Testis (tissue), 3 donors: ENCODE data around the gene ALDH3B2. TPM values are rescaled to one million over a fixed set of nuclear protein-coding genes. Genes with fewer than 3 reads are reported as not detected.
A peak's percentile ranks its signal among the peaks of the same experiment; 100 is the strongest.

Experiments
- DNase-seq: peaks from one replicate; pipeline ENCODE4 v3.0.0-alpha.2; 2019
- H3K27ac ChIP-seq, 2 donors: fragments of 200-600 bp; sonication (generic); one replicate each; pipeline ENCODE4 v1.5.1; 2019
- H3K27me3 ChIP-seq: fragments of 200-600 bp; sonication (generic); one replicate; pipeline ENCODE4 v1.5.1; 2019
- H3K36me3 ChIP-seq: fragments of 200-600 bp; sonication (generic); one replicate; pipeline ENCODE4 v1.5.1; 2017; ENCODE audit warnings: low read depth; ENCODE audit errors: missing control alignments
- H3K4me1 ChIP-seq: fragments of 200-600 bp; sonication (generic); one replicate; pipeline ENCODE4 v1.5.1; 2019
- H3K4me3 ChIP-seq, 2 donors: fragments of 200-600 bp; sonication (generic); one replicate each; pipeline ENCODE4 v1.5.1; 2017 to 2019
- H3K9me3 ChIP-seq: fragments of 200-600 bp; sonication (generic); one replicate; pipeline ENCODE4 v1.5.1; 2017
- CTCF ChIP-seq, 3 experiments: fragments of 450-650 bp in 2 of 3; fragments of 200-600 bp in 1 of 3; sonication (generic) in 1 of 3; IDR thresholded peaks; one replicate each; pipeline ENCODE4 v1.5.1; 2016 to 2019; ENCODE audit warnings: antibody characterized with exemption in 3 of 3, mild to moderate bottlenecking in 2 of 3, moderate library complexity in 1 of 3
- POLR2A ChIP-seq: fragments of 450-650 bp; IDR thresholded peaks from one replicate; pipeline ENCODE4 v1.6.1; 2017; ENCODE audit warnings: antibody characterized with exemption, mild to moderate bottlenecking, moderate library complexity
- WGBS, 2 donors: methylation state at CpG; one replicate each; pipeline ENCODE4 v1.1.5; 2018; 5-methylcytosine and 5-hydroxymethylcytosine counted together
- intact Hi-C: fragments of 100-400 bp; cut with DNase I; formaldehyde crosslinking; loops from one replicate; pipeline ENCODE4 v1.15.1; 2023; ENCODE audit warnings: low total_unique reads
- polyA plus RNA-seq: library from polyadenylated mRNA; stranded (reverse); fragments of 350-450 nt; fragmentation: Illumina TruSeq; extraction: RNeasy Lipid Tissue Mini Kit (QIAGEN cat#74804); gene quantifications from one replicate; pipeline ENCODE4 v1.2.3, GENCODE V29; 2014; ENCODE audit warnings: low read depth, low replicate concordance; ENCODE audit not compliant: insufficient read depth
- total RNA-seq, 2 donors: library from RNA; depleted of rRNA; stranded (reverse); fragments of >200 nt; gene quantifications; one replicate each; pipeline ENCODE4 v1.2.3, GENCODE V29; 2016

ALDH3B2 gene
- total and polyA plus RNA-seq, 3 donors from 2014 or later, result 0.19 TPM; not detected in 2

- no peaks in the 10 kb centered on the region for H3K9me3 ChIP-seq
- 82 to 86% methylated on average over 6 of the region's 6 CpGs for WGBS, 2 donors
- H3K27ac ChIP-seq, result no peak overlapping the region
- intact Hi-C loops, result no loop called here
- no peaks in the 10 kb centered on the region for H3K27me3 ChIP-seq
- H3K36me3 ChIP-seq, result no peaks in the 10 kb centered on the region
- TF ChIP-seq CTCF (IDR thresholded peaks at IDR 0.05), result no peak
- TF ChIP-seq POLR2A, result no peak
- no peak overlapping the region for H3K4me3 ChIP-seq
- no peaks in the 10 kb centered on the region for H3K4me1 ChIP-seq
- DNase-seq, result no peak
Observed at GRCh38 chr11:67698247-67698646, 23.8 kb upstream of the ALDH3B2 start.

DNA sequence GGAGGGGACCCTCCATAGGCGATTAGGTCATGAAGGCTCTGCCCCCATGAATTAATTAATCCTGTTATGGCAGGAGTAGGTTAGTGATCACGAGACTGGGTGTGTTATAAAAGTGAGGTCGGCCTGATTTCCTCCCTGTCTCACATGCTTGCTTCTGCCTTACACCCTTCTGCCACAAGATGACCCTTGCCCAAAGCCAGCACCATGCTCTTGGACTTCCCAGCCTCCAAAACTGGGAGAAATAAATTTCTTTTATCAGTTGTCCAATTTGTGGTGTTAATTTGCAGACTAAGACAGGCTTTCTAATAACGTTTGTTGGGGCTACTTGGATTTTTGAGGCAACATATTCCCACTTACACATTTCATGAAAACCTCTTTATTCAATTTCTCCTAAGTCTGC lies 23.4 kb upstream of the ALDH3B2 start:
- no peaks in the 10 kb centered on the region for H3K9me3 ChIP-seq
- TF ChIP-seq CTCF (IDR thresholded peaks at IDR 0.05) (no peak), POLR2A (no peak)
- no peaks in the 10 kb centered on the region for H3K36me3 ChIP-seq
- intact Hi-C loops, result no loop called here
- H3K27ac ChIP-seq, result no peak overlapping the region
- no peaks in the 10 kb centered on the region for H3K4me1 ChIP-seq
- no peak overlapping the region for H3K4me3 ChIP-seq
- no peaks in the 10 kb centered on the region for H3K27me3 ChIP-seq
- no peak for DNase-seq
- 85 to 88% methylated on average over 4 of the region's 4 CpGs for WGBS, 2 donors

- H3K9me3 ChIP-seq, result no peaks in the 10 kb centered on the region
- intact Hi-C loops, result no loop called here
- 92 to 100% methylated on average over 3 to 7 of the region's 7 CpGs for WGBS, 2 donors
- H3K36me3 ChIP-seq, result no peaks in the 10 kb centered on the region
- TF ChIP-seq CTCF (IDR thresholded peaks at IDR 0.05), result no peak
- TF ChIP-seq POLR2A, result no peak
- H3K4me1 ChIP-seq, result no peaks in the 10 kb centered on the region
- H3K27me3 ChIP-seq, result no peaks in the 10 kb centered on the region
- no peak overlapping the region for H3K4me3 ChIP-seq
- H3K27ac ChIP-seq, result no peak overlapping the region
- DNase-seq, result no peak
Observed at GRCh38 chr11:67696998-67697397, 22.6 kb upstream of the ALDH3B2 start.

DNA sequence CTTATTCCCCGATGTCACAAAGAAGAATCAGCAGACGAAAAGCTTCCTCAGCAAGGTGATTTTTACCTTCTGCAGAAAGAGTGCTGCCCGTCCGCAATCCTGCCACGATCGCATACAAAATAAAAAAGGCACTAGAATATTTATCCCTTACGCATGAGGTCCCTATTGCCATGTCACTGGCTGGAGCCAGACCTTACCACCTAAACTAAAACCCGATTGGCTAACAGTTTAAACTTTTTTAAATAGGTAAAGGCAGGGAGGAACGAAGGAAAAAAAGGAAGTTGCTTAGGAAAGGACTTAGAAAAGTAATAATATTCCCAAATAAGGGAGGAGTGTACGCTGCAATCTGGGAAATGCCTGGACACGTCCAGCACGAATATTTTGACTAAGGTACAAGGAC lies 21.2 kb upstream of the ALDH3B2 start:
- H3K9me3 ChIP-seq, result no peaks in the 10 kb centered on the region
- H3K27ac ChIP-seq, result no peak overlapping the region
- 57 to 74% methylated on average over 12 of the region's 12 CpGs for WGBS, 2 donors
- H3K4me3 ChIP-seq, result peak overlapping the region; percentile 18 to 34
- intact Hi-C loops, result no loop called here
- H3K27me3 ChIP-seq, result no peaks in the 10 kb centered on the region
- H3K4me1 ChIP-seq, result no peaks in the 10 kb centered on the region
- DNase-seq, result no peak
- TF ChIP-seq CTCF (IDR thresholded peaks at IDR 0.05) (no peak), POLR2A (no peak)
- no peaks in the 10 kb centered on the region for H3K36me3 ChIP-seq

DNA sequence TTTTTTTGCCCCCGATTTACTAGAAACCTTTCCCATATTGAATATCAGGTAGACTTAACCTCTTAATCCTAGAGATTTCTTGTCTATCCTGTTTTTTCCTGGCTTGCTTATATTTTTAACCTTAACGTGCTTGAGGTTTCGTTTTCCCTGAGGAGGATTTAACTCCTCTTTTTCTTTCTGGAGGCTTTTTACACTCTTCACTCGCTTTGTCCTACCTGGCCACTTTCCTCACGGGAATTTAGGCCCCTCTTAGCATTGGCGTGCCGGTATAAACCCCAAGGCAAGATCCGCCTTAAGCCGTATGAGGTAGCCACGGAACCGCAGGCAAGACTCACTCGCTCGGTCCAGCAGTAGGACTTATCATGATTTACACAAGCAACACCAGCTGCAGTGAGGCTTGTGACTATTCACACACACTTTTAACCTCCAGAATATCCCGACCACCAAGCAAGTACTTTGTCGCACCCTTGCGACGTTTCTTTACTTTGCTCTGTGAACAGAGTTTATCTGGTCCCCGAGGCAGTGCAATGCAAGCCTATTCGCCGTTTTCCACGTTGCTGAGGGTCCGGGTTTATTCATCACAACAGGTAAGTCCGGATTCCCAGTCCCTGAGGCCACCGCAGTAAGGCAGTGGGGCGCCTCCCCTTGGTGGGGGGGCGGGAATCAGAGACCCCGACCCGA lies 20.6 kb upstream of the ALDH3B2 start:
- Histone ChIP-seq H3K27ac (no peak overlapping the region), H3K27me3 (no peaks in the 10 kb centered on the region), H3K4me1 (no peaks in the 10 kb centered on the region), H3K4me3 (peak overlapping the region; percentile 18 to 34), H3K36me3 (no peaks in the 10 kb centered on the region), H3K9me3 (no peaks in the 10 kb centered on the region)
- DNase-seq, result no peak
- intact Hi-C loops, result no loop called here
- TF ChIP-seq POLR2A, result no peak
- no peak for TF ChIP-seq CTCF (IDR thresholded peaks at IDR 0.05)
- 61 to 71% methylated on average over 28 of the region's 28 CpGs for WGBS, 2 donors
